ENCODE results near the gene NCOA1. TPM values are rescaled to one million over a fixed set of nuclear protein-coding genes. Genes with fewer than 3 reads are reported as not detected.

NCOA1 gene
- total RNA-seq, 4 donors from 2014 or later = 41.3 to 69.6 (median 54.8) TPM

GRCh38 chr2:24453379-24454073 is 37.5 kb upstream of the NCOA1 start:
- no peaks in the 10 kb centered on the region for H3K4me1 ChIP-seq
- no peaks in the 10 kb centered on the region for H3K27me3 ChIP-seq
- H3K9me3 ChIP-seq = peaks cover 0 to 9% (median 2%) of the 10 kb centered on the region in 4 donors
- peak overlapping the region in 1 of 4 donors; percentile 6 for H3K4me3 ChIP-seq
- TF ChIP-seq CTCF (IDR thresholded peaks at IDR 0.05) (no peak), POLR2A (IDR thresholded peaks at IDR 0.05) (no peak)
- no peaks in the 10 kb centered on the region for H3K36me3 ChIP-seq
- H3K27ac ChIP-seq = peak overlapping the region in 1 of 4 donors; percentile 41
- no peak for DNase-seq

- TF ChIP-seq POLR2A (IDR thresholded peaks at IDR 0.05) (no peak), CTCF (IDR thresholded peaks at IDR 0.05) (no peak)
- H3K27me3 ChIP-seq = no peaks in the 10 kb centered on the region
- peak overlapping the region in 2 of 4 donors; percentile 6 to 8 for H3K4me3 ChIP-seq
- H3K27ac ChIP-seq = peak overlapping the region in 1 of 4 donors; percentile 41
- H3K36me3 ChIP-seq = no peaks in the 10 kb centered on the region
- no peak for DNase-seq
- no peaks in the 10 kb centered on the region for H3K4me1 ChIP-seq
- peaks cover 0 to 4% (median 2%) of the 10 kb centered on the region in 4 donors for H3K9me3 ChIP-seq
Measured at GRCh38 chr2:24454294-24454693, 36.8 kb upstream of the NCOA1 start.

GRCh38 chr2:24456599-24457556 is 34.2 kb upstream of the NCOA1 start:
- no peaks in the 10 kb centered on the region for H3K27me3 ChIP-seq
- no peaks in the 10 kb centered on the region for H3K4me1 ChIP-seq
- no peaks in the 10 kb centered on the region for H3K36me3 ChIP-seq
- H3K4me3 ChIP-seq = no peak overlapping the region
- no peak overlapping the region for H3K27ac ChIP-seq
- H3K9me3 ChIP-seq = no peaks in the 10 kb centered on the region
- peak in 2 of 3 donors; percentile 24 to 69 for DNase-seq
- TF ChIP-seq POLR2A (IDR thresholded peaks at IDR 0.05) = no peak
- no peak for TF ChIP-seq CTCF (IDR thresholded peaks at IDR 0.05)

- TF ChIP-seq CTCF (IDR thresholded peaks at IDR 0.05) (no peak), POLR2A (IDR thresholded peaks at IDR 0.05) (no peak)
- no peak overlapping the region for H3K27ac ChIP-seq
- no peak for DNase-seq
Measured at GRCh38 chr2:24457696-24458386, 33.2 kb upstream of the NCOA1 start.

More at GRCh38 chr2:24457696-24458386, 33.2 kb upstream of the NCOA1 start:
- no peak overlapping the region for H3K4me3 ChIP-seq
- no peaks in the 10 kb centered on the region for H3K4me1 ChIP-seq
- H3K9me3 ChIP-seq = no peaks in the 10 kb centered on the region
- H3K27me3 ChIP-seq = no peaks in the 10 kb centered on the region
- H3K36me3 ChIP-seq = no peaks in the 10 kb centered on the region
